SH-SY5Y (cell line): ENCODE data around the gene TFB2M.
A peak's percentile ranks its signal among the peaks of the same experiment; 100 is the strongest.

Source experiments
- GATA2 ChIP-seq: IDR thresholded peaks from 2 replicates; pipeline ENCODE4 v1.6.1; 2011; ENCODE audit warnings: mild to moderate bottlenecking, low read depth, low read length
- GATA3 ChIP-seq: IDR thresholded peaks from 2 replicates; pipeline ENCODE4 v1.6.1; 2011; ENCODE audit warnings: low read depth, mild to moderate bottlenecking, low read length, moderate library complexity

Gene TFB2M

GRCh38 chr1:246569248-246570238 is 3.5 kb upstream of the TFB2M start:
- TF ChIP-seq GATA3 (no peak), GATA2 (no peak)

- no peak for TF ChIP-seq GATA3
- no peak for TF ChIP-seq GATA2
Observed at GRCh38 chr1:246567646-246568235, 1.7 kb upstream of the TFB2M start.

GRCh38 chr1:246566813-246567645 is 968 bp upstream of the TFB2M start:
- TF ChIP-seq GATA3, result no peak
- TF ChIP-seq GATA2, result no peak

- no peak for TF ChIP-seq GATA3
- TF ChIP-seq GATA2, result no peak
Observed at GRCh38 chr1:246565751-246566127, 322 bp downstream of the TFB2M start.

- TF ChIP-seq GATA3 (peak; percentile 85), GATA2 (peak; percentile 77; the same call in 1 of the 2 replicates)
Observed at GRCh38 chr1:246564839-246565750, 966 bp downstream of the TFB2M start.

GRCh38 chr1:246559310-246559709 is 6.8 kb downstream of the TFB2M start:
- no peak for TF ChIP-seq GATA3
- no peak for TF ChIP-seq GATA2

- TF ChIP-seq GATA3, result no peak
- no peak for TF ChIP-seq GATA2
Observed at GRCh38 chr1:246558041-246558440, 8.0 kb downstream of the TFB2M start.

- TF ChIP-seq GATA3 (no peak), GATA2 (no peak)
Observed at GRCh38 chr1:246554201-246554600, 11.9 kb downstream of the TFB2M start.

GRCh38 chr1:246552110-246552509 is 14.0 kb downstream of the TFB2M start:
- TF ChIP-seq GATA3 (no peak), GATA2 (no peak)

- no peak for TF ChIP-seq GATA2
- TF ChIP-seq GATA3, result no peak
Observed at GRCh38 chr1:246550402-246550801, 15.7 kb downstream of the TFB2M start.

- TF ChIP-seq GATA3, result no peak
- TF ChIP-seq GATA2, result no peak
Observed at GRCh38 chr1:246549665-246550064, 16.4 kb downstream of the TFB2M start.

GRCh38 chr1:246544001-246544400 is 22.1 kb downstream of the TFB2M start:
- TF ChIP-seq GATA3, result no peak
- no peak for TF ChIP-seq GATA2

- TF ChIP-seq GATA2, result no peak
- TF ChIP-seq GATA3, result no peak
Observed at GRCh38 chr1:246540738-246541491, 25.1 kb downstream of the TFB2M start.

GRCh38 chr1:246537887-246538286 is 28.2 kb downstream of the TFB2M start:
- no peak for TF ChIP-seq GATA2

GRCh38 chr1:246537441-246537840 is 28.6 kb downstream of the TFB2M start:
- no peak for TF ChIP-seq GATA2
- TF ChIP-seq GATA3, result no peak
